ENCODE data around the gene PLCB2.

- no peak for TF ChIP-seq ZNF274 (IDR thresholded peaks at IDR 0.05; ENCODE audit: low read depth, low read length)
- no peak for TF ChIP-seq SUZ12 (IDR thresholded peaks at IDR 0.05; ENCODE audit: extremely low read depth, insufficient read depth, insufficient read length)
These were observed 23.3 kb upstream of the PLCB2 start for GRCh38 chr15:40331026-40331425.
